T-helper 22 cell (primary cell): ENCODE results near the gene TNK1.
"Not testable (repeated sequence)": the region's sequence is repeated elsewhere in the genome, so short reads cannot be mapped to it uniquely, and the experiment has no call there.

Experiments used
- DNase-seq: peaks from one replicate; pipeline ENCODE4 v3.0.0-alpha.2; 2020; ENCODE audit warnings: low read depth

Gene TNK1

GRCh38 chr17:7380855-7381683 is at the start of gene TNK1:
Gene TNK1 (plus strand): TSS chr17:7381089. CDS start chr17:7382927, 1,838 bp downstream.
- no peak for DNase-seq

- no peak for DNase-seq
Measured at GRCh38 chr17:7332111-7332510, 48.8 kb upstream of the TNK1 start.

- DNase-seq: peak; percentile 64
Measured at GRCh38 chr17:7332600-7333069, 48.3 kb upstream of the TNK1 start.

GRCh38 chr17:7334938-7335538 is 45.9 kb upstream of the TNK1 start:
- DNase-seq: no peak

GRCh38 chr17:7335765-7336164 is 45.1 kb upstream of the TNK1 start:
- not testable (repeated sequence) for DNase-seq

GRCh38 chr17:7336240-7337175 is 44.4 kb upstream of the TNK1 start, which contains the start of gene ACAP1:
Gene ACAP1 (plus strand): TSS chr17:7336529. CDS start chr17:7336735, 206 bp downstream.
- DNase-seq: peak; percentile 78

- DNase-seq: not testable (repeated sequence)
Measured at GRCh38 chr17:7337600-7337999, 43.3 kb upstream of the TNK1 start.

- no peak for DNase-seq
Measured at GRCh38 chr17:7340179-7340578, 40.7 kb upstream of the TNK1 start.

- no peak for DNase-seq
Measured at GRCh38 chr17:7341842-7342241, 39.0 kb upstream of the TNK1 start.

GRCh38 chr17:7343250-7343649 is 37.6 kb upstream of the TNK1 start:
- no peak for DNase-seq

GRCh38 chr17:7346761-7347614 is 33.9 kb upstream of the TNK1 start:
- DNase-seq: no peak

- no peak for DNase-seq
Measured at GRCh38 chr17:7347630-7348477, 33.0 kb upstream of the TNK1 start.

- DNase-seq: no peak
Measured at GRCh38 chr17:7348478-7349242, 32.2 kb upstream of the TNK1 start.

GRCh38 chr17:7351665-7352502 is 29.0 kb upstream of the TNK1 start, which contains the start of gene KCTD11:
Gene KCTD11 (plus strand): TSS chr17:7352162.
- peak; percentile 81 for DNase-seq

- no peak for DNase-seq
Measured at GRCh38 chr17:7352503-7352889, 28.4 kb upstream of the TNK1 start.

GRCh38 chr17:7352910-7353635 is 27.8 kb upstream of the TNK1 start:
- DNase-seq: no peak

- DNase-seq: peak; percentile 26
Measured at GRCh38 chr17:7354262-7354843, 26.5 kb upstream of the TNK1 start.
